AG04450 (cell line): Measurements from ENCODE around the gene SSR4. TPM values are rescaled to one million over a fixed set of nuclear protein-coding genes. Genes with fewer than 3 reads are reported as not detected.

Experiments used
- CTCF ChIA-PET: fragments of 300-600, 350-600 bp; formaldehyde crosslinking; extraction: SDS; loops from one replicate; lab custom pipeline; 2022; ENCODE audit warnings: antibody characterized with exemption, inconsistent platforms; lab: Charles Lee
- POLR2A ChIA-PET: fragments of 350-600 bp; formaldehyde crosslinking; extraction: SDS; loops from one replicate; lab custom pipeline; 2021; ENCODE audit warnings: antibody characterized with exemption, inconsistent platforms; lab: Yijun Ruan, JAX
- DNase-seq: peaks from one replicate; pipeline ENCODE4 v3.0.0-alpha.2; 2011; ENCODE audit warnings: low read depth, low spot score
- H3K27ac ChIP-seq: one replicate; pipeline ENCODE4 v1.5.1; 2012; ENCODE audit warnings: low read depth, low read length, control low read depth
- H3K27me3 ChIP-seq: one replicate; pipeline ENCODE4 v1.6.0; 2012; ENCODE audit warnings: low read length; ENCODE audit not compliant: control insufficient read depth, insufficient read depth
- H3K4me3 ChIP-seq: 2 replicates; pipeline ENCODE4 v1.5.1; 2011; ENCODE audit warnings: mild to moderate bottlenecking, low read depth, low read length, control low read depth
- H3K9me3 ChIP-seq: 2 replicates; pipeline ENCODE4 v1.5.1; 2012; ENCODE audit warnings: low read length; ENCODE audit not compliant: control insufficient read depth, insufficient read depth
- polyA plus RNA-seq: library from polyadenylated mRNA; depleted of rRNA; stranded (reverse); fragments of >200 nt; gene quantifications from 2 replicates; pipeline ENCODE4 v1.2.3, GENCODE V29; 2011; rRNA removed
- TF ChIP-seq, protein P1 (sequence below): IDR thresholded peaks from 2 replicates; pipeline ENCODE4 v1.5.1; 2011; ENCODE audit warnings: low read depth, low read length, control low read depth, inconsistent platforms

SSR4 gene
- polyA plus RNA-seq, 1 experiment: 277 TPM

DNA sequence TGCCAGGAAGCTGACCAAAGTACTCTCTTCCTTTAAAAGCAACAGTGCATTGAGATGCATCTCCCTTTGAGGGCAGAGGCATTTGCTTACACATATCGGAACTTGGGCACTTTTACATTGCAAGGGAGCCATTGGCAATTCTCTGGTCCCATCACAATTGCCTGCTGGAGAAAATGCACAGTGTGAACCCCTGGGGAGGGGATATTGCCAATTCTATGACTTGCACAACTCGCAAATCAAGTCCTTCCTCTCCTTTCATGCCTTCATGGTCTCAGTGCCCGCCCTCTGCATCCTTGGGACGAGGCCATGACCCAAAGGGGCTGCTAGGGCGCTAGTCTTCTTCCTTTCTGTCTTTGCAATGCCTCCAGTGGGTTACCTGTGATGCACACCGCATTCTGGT, 50.7 kb downstream of the SSR4 start:
- POLR2A ChIA-PET: interaction anchor here (0.6 kb wide), 1 partner anchor 56 kb away, joined by 3 read pairs; no protein-coding TSS in a partner anchor
- CTCF ChIA-PET: interaction anchor here (0.6 kb wide), 1 partner anchor 156 kb away, joined by 3 read pairs; no protein-coding TSS in a partner anchor
- peaks cover 2% of the 10 kb centered on the region for H3K27me3 ChIP-seq
- no peak overlapping the region for H3K27ac ChIP-seq
- TF ChIP-seq, protein P1, sequence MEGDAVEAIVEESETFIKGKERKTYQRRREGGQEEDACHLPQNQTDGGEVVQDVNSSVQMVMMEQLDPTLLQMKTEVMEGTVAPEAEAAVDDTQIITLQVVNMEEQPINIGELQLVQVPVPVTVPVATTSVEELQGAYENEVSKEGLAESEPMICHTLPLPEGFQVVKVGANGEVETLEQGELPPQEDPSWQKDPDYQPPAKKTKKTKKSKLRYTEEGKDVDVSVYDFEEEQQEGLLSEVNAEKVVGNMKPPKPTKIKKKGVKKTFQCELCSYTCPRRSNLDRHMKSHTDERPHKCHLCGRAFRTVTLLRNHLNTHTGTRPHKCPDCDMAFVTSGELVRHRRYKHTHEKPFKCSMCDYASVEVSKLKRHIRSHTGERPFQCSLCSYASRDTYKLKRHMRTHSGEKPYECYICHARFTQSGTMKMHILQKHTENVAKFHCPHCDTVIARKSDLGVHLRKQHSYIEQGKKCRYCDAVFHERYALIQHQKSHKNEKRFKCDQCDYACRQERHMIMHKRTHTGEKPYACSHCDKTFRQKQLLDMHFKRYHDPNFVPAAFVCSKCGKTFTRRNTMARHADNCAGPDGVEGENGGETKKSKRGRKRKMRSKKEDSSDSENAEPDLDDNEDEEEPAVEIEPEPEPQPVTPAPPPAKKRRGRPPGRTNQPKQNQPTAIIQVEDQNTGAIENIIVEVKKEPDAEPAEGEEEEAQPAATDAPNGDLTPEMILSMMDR: no peak
- no peaks in the 10 kb centered on the region for H3K9me3 ChIP-seq
- DNase-seq: no peak
- no peak overlapping the region for H3K4me3 ChIP-seq

DNA sequence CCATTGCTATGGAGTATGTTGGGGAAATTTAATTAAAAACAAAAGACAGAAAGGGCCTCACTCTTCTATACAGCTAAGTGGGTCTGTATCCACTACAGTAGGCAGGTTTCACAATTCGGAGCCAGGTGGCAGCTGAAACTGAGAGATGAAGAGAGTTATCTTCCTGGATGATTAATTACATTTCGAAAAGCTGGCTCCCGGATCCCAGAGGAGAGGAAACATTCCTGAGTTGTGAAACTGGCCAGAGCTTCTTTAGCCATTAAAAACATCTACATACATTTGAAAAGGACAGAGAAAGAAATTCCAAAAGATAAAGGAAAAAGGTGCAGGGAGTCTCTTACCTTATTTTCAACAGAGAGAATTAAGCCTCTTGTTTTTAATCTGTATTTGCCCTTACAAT, 51.4 kb downstream of the SSR4 start:
- ChIA-PET CTCF (interaction anchor here (0.6 kb wide), 1 partner anchor 155 kb away, joined by 3 read pairs; no protein-coding TSS in a partner anchor), POLR2A (interaction anchor here (0.6 kb wide), 1 partner anchor 55 kb away, joined by 3 read pairs; no protein-coding TSS in a partner anchor)
- no peaks in the 10 kb centered on the region for H3K9me3 ChIP-seq
- no peak overlapping the region for H3K4me3 ChIP-seq
- peaks cover 2% of the 10 kb centered on the region for H3K27me3 ChIP-seq
- TF ChIP-seq, protein P1: no peak
- no peak for DNase-seq
- no peak overlapping the region for H3K27ac ChIP-seq

Other genes with a start within 250 kb of the SSR4 start
- 23.6 and 28.1 TPM in 2 replicates for gene CCNQ, start 195.5 kb upstream of the SSR4 start, polyA plus RNA-seq
- not detected in 2 replicates for gene DUSP9, start 147.5 kb upstream of the SSR4 start, polyA plus RNA-seq
- gene PNCK, start 120.9 kb upstream of the SSR4 start, polyA plus RNA-seq: 0.17 TPM in 1 of 2 replicates, not detected in the other
- gene SLC6A8, start 106.7 kb upstream of the SSR4 start, polyA plus RNA-seq: 6.9 and 12.3 TPM in 2 replicates
- 108 and 114 TPM in 2 replicates for gene BCAP31, start 70.3 kb upstream of the SSR4 start, polyA plus RNA-seq
- 4.2 and 5.8 TPM in 2 replicates for gene ABCD1, start 69.8 kb upstream of the SSR4 start, polyA plus RNA-seq
- gene PLXNB3, start 30.4 kb upstream of the SSR4 start, polyA plus RNA-seq: 4.6 and 5.5 TPM in 2 replicates
- 0.27 and 0.51 TPM in 2 replicates for gene SRPK3, start 13.6 kb upstream of the SSR4 start, polyA plus RNA-seq
- 42.8 and 60.7 TPM in 2 replicates for gene IDH3G, start 293 bp upstream of the SSR4 start, polyA plus RNA-seq
- gene PDZD4, start 35.9 kb downstream of the SSR4 start, polyA plus RNA-seq: 0.04 and 0.29 TPM in 2 replicates
- 0.06 and 0.10 TPM in 2 replicates for gene L1CAM, start 91.5 kb downstream of the SSR4 start, polyA plus RNA-seq
- gene AVPR2, start 110.0 kb downstream of the SSR4 start, polyA plus RNA-seq: not detected in 2 replicates
- 0.12 and 0.16 TPM in 2 replicates for gene ARHGAP4, start 131.6 kb downstream of the SSR4 start, polyA plus RNA-seq
- gene NAA10, start 140.4 kb downstream of the SSR4 start, polyA plus RNA-seq: 42.9 and 63.4 TPM in 2 replicates
- 0.14 and 0.16 TPM in 2 replicates for gene RENBP, start 150.0 kb downstream of the SSR4 start, polyA plus RNA-seq
- gene HCFC1, start 177.2 kb downstream of the SSR4 start, polyA plus RNA-seq: 2.7 and 5.8 TPM in 2 replicates
- gene TMEM187, start 178.1 kb downstream of the SSR4 start, polyA plus RNA-seq: 3.2 and 3.9 TPM in 2 replicates
- 31.6 and 36.7 TPM in 2 replicates for gene IRAK1, start 225.2 kb downstream of the SSR4 start, polyA plus RNA-seq